SK-N-SH treated with all-trans-retinoic acid at 6 μM for 48 hours (cell line): Measurements from ENCODE around the gene USP38.

ENCODE experiments used
- ATAC-seq: fragments of 200-7000 bp; cut with Tn5 transposase; 3 replicates; pipeline ENCODE4 v1.9.1; 2020; ENCODE audit warnings: mild to moderate bottlenecking, moderate library complexity
- BACH2 ChIP-seq: fragments of 250-450 bp; sonication (Bioruptor Pico); IDR thresholded peaks from 2 replicates; pipeline ENCODE4 v1.9.0; 2021; ENCODE audit warnings: mild to moderate bottlenecking, borderline replicate concordance
- CSDC2 ChIP-seq: fragments of 250-450 bp; sonication (Bioruptor Pico); IDR thresholded peaks from 2 replicates; pipeline ENCODE4 v1.5.0; 2020; ENCODE audit warnings: mild to moderate bottlenecking, moderate library complexity
- GLIS3 ChIP-seq: fragments of 250-450 bp; sonication (Bioruptor Pico); IDR thresholded peaks from 2 replicates; pipeline ENCODE4 v1.5.0; 2020; ENCODE audit warnings: mild to moderate bottlenecking, moderate library complexity
- PPARA ChIP-seq: fragments of 250-450 bp; sonication (Bioruptor Pico); IDR thresholded peaks from 2 replicates; pipeline ENCODE4 v1.5.0; 2020; ENCODE audit warnings: mild to moderate bottlenecking, borderline replicate concordance
- RARB ChIP-seq: fragments of 250-450 bp; sonication (Bioruptor Pico); IDR thresholded peaks from 2 replicates; pipeline ENCODE4 v1.8.0; 2021; ENCODE audit warnings: mild to moderate bottlenecking, moderate library complexity
- SNAI2 ChIP-seq: fragments of 250-450 bp; sonication (Bioruptor Pico); IDR thresholded peaks from 2 replicates; pipeline ENCODE4 v1.5.0; 2020; ENCODE audit warnings: mild to moderate bottlenecking, moderate library complexity
- ZC3H10 ChIP-seq: fragments of 250-450 bp; sonication (Bioruptor Pico); IDR thresholded peaks from 2 replicates; pipeline ENCODE4 v1.5.1; 2021; ENCODE audit warnings: mild to moderate bottlenecking, moderate library complexity
- ZFP3 ChIP-seq: fragments of 250-450 bp; sonication (Bioruptor Pico); IDR thresholded peaks from 2 replicates; pipeline ENCODE4 v1.5.0; 2020; ENCODE audit warnings: mild to moderate bottlenecking, moderate library complexity
- ZFP30 ChIP-seq: fragments of 450-650 bp; formaldehyde crosslinking; IDR thresholded peaks from 2 replicates; pipeline ENCODE4 v1.5.0; 2022; ENCODE audit warnings: mild to moderate bottlenecking, moderate library complexity
- ZNF565 ChIP-seq: fragments of 450-650 bp; formaldehyde crosslinking; conservative IDR thresholded peaks from 2 replicates; pipeline ENCODE4 v1.5.0; 2020; ENCODE audit warnings: low read depth, mild to moderate bottlenecking, moderate library complexity
- ZNF70 ChIP-seq: fragments of 450-650 bp; formaldehyde crosslinking; IDR thresholded peaks from 2 replicates; pipeline ENCODE4 v1.5.0; 2020; ENCODE audit warnings: mild to moderate bottlenecking, moderate library complexity
- TF ChIP-seq, protein P1 (sequence below): fragments of 250-450 bp; sonication (Bioruptor Pico); IDR thresholded peaks from 2 replicates; pipeline ENCODE4 v1.5.1; 2021; ENCODE audit warnings: mild to moderate bottlenecking, moderate library complexity
- TF ChIP-seq, protein P2 (sequence below): fragments of 250-450 bp; sonication (Bioruptor Pico); IDR thresholded peaks from 2 replicates; pipeline ENCODE4 v1.8.0; 2020; ENCODE audit warnings: mild to moderate bottlenecking, moderate library complexity, borderline replicate concordance
- TF ChIP-seq, protein P3 (sequence below): fragments of 250-450 bp; sonication (Bioruptor Pico); IDR thresholded peaks from 2 replicates; pipeline ENCODE4 v1.5.1; 2020; ENCODE audit warnings: low read depth, mild to moderate bottlenecking, moderate library complexity
- TF ChIP-seq, protein P4 (sequence below): fragments of 250-450 bp; sonication (Bioruptor Pico); IDR thresholded peaks from 2 replicates; pipeline ENCODE4 v1.5.0; 2020; ENCODE audit warnings: mild to moderate bottlenecking, moderate library complexity
- TF ChIP-seq, protein P5 (sequence below): fragments of 250-450 bp; sonication (Bioruptor Pico); IDR thresholded peaks from 2 replicates; pipeline ENCODE4 v1.8.0; 2021; ENCODE audit warnings: low read depth, mild to moderate bottlenecking, moderate library complexity, borderline replicate concordance

The USP38 gene

DNA sequence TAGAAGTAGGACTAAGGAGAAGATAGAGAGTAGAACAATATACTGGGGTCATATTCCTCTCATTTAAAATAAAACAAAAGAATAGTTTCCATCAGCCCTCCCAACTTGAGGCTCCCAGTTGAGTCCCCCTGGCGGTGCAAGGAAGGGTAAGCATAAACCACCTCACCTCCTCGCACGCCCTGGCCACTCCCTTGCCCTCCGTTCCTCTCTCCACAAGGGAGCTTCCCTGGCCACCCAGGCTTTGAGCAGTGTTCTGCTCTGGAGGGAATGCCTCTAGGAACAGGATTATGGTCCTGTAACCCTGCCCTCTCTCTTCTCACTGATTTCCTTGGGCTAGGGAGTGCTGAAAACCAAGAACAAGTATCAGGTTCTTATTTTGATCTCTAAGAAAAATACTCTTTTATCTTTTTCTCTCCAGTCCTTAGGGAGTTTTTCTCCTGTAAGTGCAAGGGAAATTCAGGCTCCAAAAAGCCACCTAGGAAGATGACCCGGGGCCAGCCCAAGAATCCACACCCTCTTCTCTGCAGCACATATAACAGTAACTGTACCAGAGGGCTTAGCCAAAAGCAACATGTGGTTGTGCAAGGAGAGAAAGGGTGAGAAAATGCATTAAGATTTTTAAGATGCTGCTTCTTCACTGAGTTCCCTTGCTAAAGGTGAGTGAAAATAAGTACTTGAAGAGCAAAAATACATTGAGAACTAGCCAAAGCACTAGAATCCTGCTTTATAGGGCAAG, 69.9 kb downstream of the USP38 start:
- TF ChIP-seq ZFP30 (CRISPR knock-in tag) (no peak), ZC3H10 (CRISPR knock-in tag) (no peak)
- TF ChIP-seq, protein P1, sequence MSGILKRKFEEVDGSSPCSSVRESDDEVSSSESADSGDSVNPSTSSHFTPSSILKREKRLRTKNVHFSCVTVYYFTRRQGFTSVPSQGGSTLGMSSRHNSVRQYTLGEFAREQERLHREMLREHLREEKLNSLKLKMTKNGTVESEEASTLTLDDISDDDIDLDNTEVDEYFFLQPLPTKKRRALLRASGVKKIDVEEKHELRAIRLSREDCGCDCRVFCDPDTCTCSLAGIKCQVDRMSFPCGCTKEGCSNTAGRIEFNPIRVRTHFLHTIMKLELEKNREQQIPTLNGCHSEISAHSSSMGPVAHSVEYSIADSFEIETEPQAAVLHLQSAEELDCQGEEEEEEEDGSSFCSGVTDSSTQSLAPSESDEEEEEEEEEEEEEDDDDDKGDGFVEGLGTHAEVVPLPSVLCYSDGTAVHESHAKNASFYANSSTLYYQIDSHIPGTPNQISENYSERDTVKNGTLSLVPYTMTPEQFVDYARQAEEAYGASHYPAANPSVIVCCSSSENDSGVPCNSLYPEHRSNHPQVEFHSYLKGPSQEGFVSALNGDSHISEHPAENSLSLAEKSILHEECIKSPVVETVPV: no peak
- ATAC-seq: no peak

DNA sequence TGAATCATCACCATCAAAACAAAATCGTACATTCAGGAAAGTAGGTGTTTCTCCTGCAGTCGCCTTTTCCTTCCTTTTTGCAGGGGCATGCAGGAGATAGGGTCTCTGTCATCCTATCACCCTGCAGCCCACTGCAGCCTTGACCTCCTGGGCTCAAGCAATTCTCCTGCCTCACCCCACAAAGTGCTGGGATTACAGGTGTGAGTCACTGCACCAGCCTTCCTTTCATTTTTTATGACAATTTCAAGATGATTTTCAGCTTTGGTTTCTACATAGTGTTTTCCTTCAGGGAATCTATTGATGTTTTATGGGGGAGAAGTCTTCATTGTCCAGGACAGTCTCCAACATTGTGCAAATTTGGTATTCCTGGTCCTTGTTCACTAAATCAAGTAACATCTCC, 71.7 kb downstream of the USP38 start:
- ATAC-seq: no peak
- TF ChIP-seq, protein P2, sequence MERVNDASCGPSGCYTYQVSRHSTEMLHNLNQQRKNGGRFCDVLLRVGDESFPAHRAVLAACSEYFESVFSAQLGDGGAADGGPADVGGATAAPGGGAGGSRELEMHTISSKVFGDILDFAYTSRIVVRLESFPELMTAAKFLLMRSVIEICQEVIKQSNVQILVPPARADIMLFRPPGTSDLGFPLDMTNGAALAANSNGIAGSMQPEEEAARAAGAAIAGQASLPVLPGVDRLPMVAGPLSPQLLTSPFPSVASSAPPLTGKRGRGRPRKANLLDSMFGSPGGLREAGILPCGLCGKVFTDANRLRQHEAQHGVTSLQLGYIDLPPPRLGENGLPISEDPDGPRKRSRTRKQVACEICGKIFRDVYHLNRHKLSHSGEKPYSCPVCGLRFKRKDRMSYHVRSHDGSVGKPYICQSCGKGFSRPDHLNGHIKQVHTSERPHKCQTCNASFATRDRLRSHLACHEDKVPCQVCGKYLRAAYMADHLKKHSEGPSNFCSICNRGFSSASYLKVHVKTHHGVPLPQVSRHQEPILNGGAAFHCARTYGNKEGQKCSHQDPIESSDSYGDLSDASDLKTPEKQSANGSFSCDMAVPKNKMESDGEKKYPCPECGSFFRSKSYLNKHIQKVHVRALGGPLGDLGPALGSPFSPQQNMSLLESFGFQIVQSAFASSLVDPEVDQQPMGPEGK: no peak
- TF ChIP-seq ZFP30 (CRISPR knock-in tag) (no peak), SNAI2 (CRISPR knock-in tag) (no peak), BACH2 (CRISPR knock-in tag) (no peak), CSDC2 (CRISPR knock-in tag) (no peak), PPARA (CRISPR knock-in tag) (no peak), GLIS3 (no peak), ZNF70 (CRISPR knock-in tag) (no peak), RARB (CRISPR knock-in tag) (no peak)
- TF ChIP-seq, protein P3, sequence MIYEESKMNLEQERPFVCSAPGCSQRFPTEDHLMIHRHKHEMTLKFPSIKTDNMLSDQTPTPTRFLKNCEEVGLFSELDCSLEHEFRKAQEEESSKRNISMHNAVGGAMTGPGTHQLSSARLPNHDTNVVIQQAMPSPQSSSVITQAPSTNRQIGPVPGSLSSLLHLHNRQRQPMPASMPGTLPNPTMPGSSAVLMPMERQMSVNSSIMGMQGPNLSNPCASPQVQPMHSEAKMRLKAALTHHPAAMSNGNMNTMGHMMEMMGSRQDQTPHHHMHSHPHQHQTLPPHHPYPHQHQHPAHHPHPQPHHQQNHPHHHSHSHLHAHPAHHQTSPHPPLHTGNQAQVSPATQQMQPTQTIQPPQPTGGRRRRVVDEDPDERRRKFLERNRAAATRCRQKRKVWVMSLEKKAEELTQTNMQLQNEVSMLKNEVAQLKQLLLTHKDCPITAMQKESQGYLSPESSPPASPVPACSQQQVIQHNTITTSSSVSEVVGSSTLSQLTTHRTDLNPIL (CRISPR knock-in tag): no peak
- TF ChIP-seq, protein P1: no peak
- TF ChIP-seq, protein P4, sequence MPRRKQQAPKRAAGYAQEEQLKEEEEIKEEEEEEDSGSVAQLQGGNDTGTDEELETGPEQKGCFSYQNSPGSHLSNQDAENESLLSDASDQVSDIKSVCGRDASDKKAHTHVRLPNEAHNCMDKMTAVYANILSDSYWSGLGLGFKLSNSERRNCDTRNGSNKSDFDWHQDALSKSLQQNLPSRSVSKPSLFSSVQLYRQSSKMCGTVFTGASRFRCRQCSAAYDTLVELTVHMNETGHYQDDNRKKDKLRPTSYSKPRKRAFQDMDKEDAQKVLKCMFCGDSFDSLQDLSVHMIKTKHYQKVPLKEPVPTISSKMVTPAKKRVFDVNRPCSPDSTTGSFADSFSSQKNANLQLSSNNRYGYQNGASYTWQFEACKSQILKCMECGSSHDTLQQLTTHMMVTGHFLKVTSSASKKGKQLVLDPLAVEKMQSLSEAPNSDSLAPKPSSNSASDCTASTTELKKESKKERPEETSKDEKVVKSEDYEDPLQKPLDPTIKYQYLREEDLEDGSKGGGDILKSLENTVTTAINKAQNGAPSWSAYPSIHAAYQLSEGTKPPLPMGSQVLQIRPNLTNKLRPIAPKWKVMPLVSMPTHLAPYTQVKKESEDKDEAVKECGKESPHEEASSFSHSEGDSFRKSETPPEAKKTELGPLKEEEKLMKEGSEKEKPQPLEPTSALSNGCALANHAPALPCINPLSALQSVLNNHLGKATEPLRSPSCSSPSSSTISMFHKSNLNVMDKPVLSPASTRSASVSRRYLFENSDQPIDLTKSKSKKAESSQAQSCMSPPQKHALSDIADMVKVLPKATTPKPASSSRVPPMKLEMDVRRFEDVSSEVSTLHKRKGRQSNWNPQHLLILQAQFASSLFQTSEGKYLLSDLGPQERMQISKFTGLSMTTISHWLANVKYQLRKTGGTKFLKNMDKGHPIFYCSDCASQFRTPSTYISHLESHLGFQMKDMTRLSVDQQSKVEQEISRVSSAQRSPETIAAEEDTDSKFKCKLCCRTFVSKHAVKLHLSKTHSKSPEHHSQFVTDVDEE: no peak
- TF ChIP-seq, protein P5, sequence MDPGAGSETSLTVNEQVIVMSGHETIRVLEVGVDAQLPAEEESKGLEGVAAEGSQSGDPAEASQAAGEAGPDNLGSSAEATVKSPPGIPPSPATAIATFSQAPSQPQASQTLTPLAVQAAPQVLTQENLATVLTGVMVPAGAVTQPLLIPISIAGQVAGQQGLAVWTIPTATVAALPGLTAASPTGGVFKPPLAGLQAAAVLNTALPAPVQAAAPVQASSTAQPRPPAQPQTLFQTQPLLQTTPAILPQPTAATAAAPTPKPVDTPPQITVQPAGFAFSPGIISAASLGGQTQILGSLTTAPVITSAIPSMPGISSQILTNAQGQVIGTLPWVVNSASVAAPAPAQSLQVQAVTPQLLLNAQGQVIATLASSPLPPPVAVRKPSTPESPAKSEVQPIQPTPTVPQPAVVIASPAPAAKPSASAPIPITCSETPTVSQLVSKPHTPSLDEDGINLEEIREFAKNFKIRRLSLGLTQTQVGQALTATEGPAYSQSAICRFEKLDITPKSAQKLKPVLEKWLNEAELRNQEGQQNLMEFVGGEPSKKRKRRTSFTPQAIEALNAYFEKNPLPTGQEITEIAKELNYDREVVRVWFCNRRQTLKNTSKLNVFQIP (CRISPR knock-in tag): no peak

DNA sequence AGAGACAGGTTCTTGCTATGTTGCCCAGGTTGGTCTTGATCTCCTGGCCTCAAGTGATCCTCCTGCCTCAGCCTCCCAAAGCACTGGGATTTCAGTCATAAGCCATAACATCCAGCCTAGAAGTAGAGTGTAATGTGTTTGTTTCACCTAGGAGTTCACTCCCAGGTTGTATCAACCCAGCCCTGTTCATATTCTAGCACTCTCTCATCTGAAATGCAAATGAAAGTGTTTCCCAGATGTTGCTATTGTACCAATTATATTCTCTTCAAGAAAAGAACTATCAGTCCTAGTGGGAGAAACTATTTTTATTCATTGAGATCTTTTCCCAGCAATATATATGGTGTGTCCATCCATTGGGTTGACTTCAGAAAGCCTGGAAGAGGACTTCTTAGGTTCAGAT, 72.6 kb downstream of the USP38 start:
- no peak for ATAC-seq
- TF ChIP-seq CSDC2 (CRISPR knock-in tag) (no peak), ZNF565 (CRISPR knock-in tag) (no peak), SNAI2 (CRISPR knock-in tag) (no peak)

DNA sequence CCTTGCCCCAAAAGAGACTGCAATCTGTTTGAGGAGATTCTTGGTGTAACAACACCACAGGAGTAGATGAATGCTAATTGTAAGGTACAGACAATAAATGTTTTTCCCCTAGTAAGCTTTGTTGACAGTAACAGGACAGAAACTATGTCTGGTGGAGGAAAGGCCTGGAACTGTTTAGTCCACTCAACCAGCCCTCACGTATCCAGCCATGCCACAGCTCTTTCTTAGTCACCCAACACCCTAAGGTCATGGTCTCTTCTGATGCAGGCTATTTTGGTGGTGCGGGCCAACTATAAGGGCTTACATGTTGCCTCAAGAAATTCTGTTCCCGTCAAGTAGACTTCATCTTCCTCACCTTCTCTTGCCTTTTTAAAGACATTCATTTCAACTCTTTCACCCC, 76.0 kb downstream of the USP38 start:
- no peak for ATAC-seq
- TF ChIP-seq, protein P4: no peak
- TF ChIP-seq, protein P2: no peak
- TF ChIP-seq ZFP3 (CRISPR knock-in tag): no peak
